Jurkat, Clone E6-1 (cell line): Measurements from ENCODE around the gene C1QTNF5.

Experiments used
- DNase-seq: peaks from one replicate; pipeline ENCODE4 v3.0.0-alpha.2; 2011; ENCODE audit warnings: low read depth, low spot score
- H3K4me3 ChIP-seq: 2 replicates; pipeline ENCODE4 v1.5.1; 2011; ENCODE audit warnings: mild to moderate bottlenecking, low read length, control low read depth, moderate library complexity

The C1QTNF5 gene

DNA sequence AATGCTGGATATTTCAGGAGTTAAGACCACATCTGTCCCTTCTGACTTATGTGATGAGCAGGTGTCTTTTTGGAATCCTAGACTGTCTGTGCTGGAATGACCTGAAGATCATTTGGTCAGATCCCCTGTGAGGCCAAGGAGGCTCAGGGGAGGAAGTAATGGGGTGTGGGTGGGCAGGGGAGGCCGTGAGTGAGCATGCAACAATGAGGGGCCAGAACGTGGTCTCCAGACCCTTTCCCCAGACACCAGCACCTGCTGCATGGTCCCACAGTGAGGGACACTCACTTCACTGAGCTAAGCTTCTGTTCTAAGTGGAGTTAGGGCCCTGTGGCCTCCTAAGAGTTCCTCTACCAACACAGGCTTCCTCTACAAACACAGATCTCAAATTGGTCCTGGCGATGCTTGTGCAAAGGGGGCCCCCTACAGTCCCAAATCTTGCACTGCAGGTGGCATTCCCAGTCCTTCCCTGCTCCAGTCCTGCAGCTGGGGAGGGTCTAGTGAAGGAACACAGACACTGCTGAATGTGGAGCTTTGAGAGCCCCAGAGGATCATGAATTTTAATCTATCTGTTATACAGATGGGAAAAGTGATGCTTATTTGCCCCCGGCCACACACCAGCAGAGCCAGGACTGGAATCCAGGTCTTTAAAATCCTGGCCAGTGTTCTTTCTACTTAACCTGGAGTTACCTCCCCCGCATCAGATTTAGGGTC is 33.4 kb upstream of the C1QTNF5 start:
- no peak overlapping the region for H3K4me3 ChIP-seq
- peak; percentile 24 for DNase-seq

DNA sequence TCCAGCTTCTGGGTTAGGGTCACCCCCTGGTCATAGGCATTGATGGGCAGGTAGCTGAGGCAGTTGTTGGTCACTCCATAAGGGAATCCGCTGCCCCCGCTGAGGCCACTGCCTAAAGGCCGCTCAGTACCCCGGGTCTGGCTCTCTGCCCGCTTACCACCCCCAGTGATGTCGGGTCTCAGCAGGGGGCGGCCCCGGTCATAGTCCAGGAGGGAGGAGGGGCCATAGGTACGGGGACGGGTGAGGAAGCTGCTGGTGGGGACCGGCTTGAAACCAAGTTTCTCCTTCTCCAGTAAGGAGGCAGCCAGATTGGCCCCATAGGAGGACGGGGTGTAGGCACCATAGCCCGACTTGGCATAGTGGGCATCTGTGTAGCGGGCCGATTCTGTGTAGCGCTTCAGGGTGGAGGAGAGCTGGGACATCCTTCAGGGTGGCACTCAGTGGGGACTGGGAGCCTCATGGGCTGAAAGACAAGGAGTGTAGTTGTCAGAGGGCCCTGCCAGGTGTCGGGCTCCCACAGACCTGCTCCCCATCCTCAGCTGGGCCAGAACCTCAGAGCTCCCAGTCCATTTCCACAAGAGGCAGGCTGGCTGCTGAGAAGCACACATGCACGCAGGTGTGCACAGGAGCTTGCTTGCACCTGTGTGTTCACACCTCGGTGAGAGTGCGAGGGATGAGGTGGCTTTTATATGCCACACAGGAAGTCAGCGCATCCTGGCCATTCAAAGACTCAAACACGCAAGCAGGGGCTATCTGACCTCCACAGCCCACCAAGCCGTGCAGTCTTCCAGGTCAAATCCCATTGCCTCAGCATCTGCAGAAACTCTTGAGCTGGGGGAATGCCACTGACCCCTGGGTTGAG is 32.6 kb upstream of the C1QTNF5 start:
- no peak overlapping the region for H3K4me3 ChIP-seq
- no peak for DNase-seq

DNA sequence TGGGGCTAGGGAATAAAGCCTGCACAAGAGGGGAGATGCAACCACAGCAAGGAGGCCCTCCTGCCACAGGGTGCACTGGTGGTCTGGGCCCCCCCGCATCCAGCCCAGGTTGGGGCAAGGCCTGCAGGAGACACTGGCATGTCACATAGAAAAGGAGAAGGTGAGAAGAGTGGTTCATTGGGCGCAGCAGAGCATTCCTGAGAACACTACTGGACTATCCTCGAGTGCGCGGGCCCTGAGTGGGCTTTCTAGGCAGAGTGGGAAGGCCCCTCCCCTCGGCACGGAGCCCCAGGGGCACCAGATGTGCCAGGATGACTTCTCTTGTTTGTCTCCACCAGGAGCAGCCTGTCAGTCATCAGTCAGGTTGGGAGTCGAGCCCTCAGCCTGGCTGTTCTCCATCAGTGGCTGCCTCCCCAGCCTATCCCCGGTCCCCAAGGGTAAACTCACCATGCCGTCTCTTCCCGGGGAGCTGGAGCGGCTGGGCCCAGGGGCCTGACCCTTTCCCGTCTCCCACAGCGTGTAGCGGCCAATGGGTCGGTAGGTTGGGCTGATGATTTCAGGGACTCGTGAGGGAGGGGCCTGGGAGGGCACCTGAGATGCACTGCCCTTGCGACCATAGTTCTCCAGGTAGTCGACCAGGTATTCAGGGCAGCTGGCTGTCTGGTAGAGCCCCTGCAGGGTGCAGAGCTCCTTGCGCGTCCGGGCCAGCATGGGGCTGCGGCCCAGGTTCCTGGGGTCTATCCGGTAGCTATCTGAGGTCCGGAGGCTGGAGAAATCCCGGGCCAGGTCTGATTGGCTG is 31.8 kb upstream of the C1QTNF5 start:
- H3K4me3 ChIP-seq, result no peak overlapping the region
- no peak for DNase-seq

DNA sequence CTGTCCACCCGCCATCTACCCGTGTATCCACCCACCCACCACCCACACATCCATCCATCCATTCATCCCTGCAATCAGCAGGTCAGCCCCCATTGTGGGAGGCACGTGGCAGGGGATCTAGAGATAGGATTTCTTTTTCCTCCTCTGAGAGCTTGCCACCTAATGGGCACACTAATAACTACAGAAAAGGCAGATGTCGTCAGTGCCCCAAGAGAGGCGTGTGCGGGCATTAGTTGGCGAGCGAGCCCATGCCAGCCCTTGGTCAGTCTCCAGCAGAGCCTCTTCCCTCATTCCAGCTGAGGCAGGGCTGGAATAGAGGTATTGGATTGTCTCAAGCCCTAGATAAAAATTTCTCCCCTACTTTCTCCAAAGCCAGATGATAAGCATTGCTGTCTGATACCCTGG is 31.1 kb upstream of the C1QTNF5 start:
- no peak overlapping the region for H3K4me3 ChIP-seq
- DNase-seq, result no peak

DNA sequence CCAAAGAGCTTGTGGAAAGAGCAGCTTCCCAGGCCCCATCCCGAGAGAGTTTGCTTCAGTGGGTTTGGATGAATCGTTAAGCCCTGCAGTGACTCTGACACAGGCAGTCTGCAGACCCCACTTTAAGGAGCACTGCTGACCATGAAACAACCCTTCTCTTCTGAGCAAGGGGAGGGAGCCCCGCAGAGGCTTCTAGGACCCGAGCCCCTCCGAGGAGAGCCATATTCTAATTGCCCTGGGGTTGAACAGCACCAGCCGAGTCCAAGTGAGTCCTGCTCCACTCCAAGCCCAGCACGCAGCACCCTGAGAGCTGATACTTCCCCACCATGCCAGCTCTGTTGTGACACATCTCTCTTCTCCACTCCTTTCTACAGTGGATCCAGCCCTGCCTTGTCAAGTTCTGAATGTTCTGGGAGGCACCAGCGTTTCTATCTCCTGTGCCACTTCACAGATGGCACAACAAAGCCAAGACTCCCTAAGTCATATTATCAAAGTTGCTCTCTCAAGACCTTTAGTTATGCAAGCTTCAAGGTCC is 30.5 kb upstream of the C1QTNF5 start:
- H3K4me3 ChIP-seq, result no peak overlapping the region
- DNase-seq, result no peak

DNA sequence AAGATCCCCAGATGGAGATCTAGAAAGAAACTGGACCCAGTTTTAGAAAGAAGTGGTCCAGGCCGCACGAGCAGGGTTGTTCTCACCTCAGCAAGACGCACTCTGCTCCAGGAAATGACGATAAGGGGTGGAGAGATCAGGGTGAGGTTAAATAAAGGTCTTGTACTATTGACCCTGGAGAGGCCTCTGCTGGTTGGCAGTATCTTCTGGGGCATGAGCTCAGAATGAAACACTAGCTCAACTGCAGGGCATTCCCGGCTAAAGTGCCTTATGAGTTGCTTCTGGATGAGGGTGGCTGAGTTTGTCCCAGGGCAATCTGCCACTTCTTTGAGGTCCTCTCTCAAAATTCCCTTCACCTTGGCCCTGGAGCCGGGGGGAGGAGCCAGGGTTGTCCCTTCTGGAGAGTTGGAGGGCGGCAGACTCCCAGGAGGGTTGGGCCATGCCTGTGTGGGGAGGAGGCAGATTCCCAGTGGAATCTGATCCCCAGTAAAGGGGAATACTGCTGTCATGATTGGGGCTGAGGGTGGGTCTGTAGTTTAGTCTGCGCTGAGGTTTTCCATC is 29.9 kb upstream of the C1QTNF5 start:
- no peak for DNase-seq
- no peak overlapping the region for H3K4me3 ChIP-seq

DNA sequence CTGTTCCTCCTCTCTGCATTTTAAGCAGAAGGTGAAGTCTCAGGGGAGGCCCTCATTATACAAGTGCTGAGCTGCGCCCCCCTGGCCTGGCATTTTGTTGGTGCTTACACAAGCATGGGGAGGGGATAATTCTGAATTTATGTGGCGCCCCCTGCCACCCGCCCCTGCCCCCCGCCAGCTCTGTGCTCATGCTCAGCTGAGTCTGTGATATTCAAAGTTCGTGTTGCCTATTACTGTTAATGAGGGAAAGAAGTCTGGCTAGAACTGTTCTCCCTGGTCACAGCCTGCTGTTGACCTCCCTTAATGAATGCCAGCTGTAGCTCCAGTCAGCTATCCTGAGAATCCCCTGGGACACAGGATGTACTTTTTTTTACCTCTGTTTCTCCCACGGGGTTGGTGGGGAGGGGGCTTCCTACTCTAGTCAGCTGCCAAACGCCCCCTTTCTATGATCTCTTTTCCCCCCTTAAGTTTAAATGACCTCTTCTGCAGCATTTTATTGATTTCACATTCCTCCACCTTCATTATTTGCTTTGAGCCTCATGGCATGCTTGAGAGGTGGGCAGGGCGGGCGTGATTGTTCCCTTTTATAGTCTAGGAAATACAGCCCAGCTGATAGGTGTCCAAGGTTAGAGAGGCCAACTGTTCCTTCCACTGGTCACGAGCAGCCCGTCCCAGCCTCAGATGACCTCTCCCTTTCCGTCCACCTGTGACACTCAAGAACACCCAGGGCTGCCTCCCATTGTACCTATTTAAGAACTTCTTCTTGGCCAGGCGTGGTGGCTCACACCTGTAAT is 28.6 kb upstream of the C1QTNF5 start:
- no peak for DNase-seq
- no peak overlapping the region for H3K4me3 ChIP-seq

DNA sequence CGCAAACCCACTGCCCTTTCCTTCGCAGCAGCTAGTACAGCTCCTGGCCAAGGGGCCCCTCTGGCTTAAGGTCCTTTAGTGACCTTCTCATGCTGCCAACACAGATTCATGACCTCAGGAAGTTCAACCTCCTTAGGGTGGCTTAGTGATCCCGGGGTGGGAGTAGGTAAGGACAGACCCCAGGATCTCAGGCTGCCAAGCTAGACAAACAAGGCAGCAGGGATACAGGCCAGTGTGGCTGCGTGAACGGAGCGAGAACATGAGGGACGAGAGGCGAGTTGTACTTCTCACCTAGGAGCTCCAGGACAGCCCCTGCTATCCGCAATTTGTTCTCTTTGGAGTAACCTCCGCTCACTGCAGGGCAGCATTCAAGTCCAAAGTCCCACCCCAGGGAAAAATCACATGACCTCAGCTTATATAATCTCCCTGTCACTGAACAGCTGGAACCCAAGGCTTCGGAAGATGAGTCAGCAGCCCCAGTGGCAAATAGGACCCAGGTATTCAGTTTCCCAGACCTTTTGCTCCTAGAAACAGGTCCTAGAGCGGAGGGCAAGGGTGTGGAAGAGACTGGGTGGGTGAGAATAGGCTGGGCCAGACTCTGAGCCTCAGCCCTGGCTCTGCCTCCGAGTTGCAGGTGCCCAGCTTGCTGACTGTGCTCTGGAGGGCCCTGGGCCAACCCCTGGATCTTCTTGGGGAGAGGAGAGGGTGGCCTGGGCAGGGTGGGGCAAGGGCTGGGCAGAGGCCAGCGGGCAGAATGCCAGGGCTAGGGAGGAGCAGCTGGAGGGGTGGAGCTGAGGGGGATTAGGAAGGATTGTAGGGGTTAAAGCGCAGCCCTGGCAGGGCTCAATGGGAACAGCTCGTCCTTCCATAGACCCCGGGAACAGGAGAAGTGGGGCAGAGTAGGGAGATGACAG is 27.7 kb upstream of the C1QTNF5 start:
- H3K4me3 ChIP-seq, result no peak overlapping the region
- no peak for DNase-seq

DNA sequence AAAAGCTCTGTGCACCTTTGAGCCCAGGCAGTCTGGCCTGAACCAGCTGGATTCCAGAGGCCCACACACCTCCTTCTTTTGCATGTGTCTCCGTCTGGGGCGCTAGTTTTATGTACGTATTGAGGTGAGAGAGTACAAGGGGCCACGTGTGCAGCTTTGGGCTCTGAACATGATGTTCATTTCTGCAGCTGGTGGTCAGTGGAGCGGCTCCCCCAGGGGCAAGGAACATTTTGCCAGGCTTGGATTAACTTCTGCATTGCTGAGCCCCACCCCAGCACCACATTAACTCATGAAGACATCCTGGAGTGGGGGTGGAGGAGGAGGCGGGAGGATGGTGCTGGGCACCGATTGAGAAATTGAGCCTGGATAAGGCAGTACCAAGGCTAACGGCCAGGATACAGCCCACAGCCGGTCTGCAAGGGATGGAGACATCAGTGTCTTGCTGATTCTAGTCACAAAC is 27.0 kb upstream of the C1QTNF5 start:
- no peak overlapping the region for H3K4me3 ChIP-seq
- no peak for DNase-seq

DNA sequence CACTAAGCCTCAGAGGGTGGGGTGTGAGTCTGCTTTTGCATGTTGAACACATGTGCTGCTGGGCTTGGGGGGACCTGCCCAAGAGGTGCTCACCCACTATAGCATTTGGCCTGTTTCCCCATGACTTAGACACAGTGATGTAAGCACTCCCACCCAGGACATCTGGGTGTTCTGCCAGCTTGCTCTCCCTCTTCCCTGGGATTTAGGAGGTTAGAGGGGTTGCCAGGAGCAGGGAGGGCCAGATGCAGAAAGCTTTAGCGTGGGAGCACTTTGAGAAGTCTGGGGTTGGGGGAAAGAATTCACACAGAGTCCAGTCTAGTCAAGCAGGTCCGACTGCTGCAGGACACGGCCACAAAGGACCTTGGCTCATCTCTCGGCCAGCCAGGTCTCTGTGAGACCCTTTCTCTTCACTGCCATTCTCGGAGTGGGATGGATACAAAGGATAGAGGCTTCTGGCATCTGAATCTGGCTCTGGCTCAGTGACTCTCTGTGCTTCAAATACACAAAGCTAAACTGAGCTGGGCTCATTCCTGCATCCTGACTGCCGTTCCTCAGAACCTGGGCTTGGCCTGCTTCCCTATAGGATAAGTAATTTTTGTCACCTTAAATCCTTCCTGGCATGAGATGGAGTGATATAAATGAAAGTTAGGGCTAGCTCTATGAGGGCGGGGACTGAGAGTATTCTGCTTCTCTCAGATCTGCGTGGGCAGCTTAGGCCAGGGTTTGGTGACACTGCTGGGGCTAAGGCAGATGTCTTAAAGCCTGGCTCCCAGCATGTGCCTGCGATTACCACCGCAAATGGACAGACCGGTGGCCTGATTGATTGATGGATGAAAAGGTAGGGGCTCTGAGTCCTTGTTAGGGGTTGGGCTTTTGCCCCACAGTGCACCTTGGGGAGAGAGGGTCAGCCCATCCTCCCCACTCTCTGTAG is 26.3 kb upstream of the C1QTNF5 start:
- no peak overlapping the region for H3K4me3 ChIP-seq
- DNase-seq, result no peak

DNA sequence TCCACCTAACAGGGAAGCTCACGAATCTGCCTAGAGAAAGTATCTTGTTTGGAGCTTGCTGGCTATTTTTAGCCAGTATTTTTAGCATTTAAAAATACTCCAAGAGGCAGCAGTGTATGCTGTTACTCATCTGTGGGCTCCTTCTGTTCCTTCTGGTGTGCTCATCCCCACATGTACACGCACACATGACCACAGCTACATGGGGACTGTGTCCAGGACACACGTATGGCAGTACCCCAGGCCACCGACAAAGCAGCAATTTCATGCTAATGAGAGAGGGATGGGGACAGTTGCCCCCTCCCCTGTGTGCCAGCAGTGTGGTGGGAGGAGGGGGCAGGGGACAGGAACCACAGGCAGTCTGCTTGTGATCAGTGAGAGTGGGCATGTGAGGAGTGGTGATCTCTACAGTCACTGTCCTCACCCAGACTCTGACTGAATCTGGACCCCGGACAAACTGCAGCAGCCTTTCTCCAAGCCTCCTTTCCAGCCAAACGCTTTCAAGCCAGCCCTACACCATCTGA is 24.4 kb upstream of the C1QTNF5 start:
- H3K4me3 ChIP-seq, result no peak overlapping the region
- DNase-seq, result no peak

DNA sequence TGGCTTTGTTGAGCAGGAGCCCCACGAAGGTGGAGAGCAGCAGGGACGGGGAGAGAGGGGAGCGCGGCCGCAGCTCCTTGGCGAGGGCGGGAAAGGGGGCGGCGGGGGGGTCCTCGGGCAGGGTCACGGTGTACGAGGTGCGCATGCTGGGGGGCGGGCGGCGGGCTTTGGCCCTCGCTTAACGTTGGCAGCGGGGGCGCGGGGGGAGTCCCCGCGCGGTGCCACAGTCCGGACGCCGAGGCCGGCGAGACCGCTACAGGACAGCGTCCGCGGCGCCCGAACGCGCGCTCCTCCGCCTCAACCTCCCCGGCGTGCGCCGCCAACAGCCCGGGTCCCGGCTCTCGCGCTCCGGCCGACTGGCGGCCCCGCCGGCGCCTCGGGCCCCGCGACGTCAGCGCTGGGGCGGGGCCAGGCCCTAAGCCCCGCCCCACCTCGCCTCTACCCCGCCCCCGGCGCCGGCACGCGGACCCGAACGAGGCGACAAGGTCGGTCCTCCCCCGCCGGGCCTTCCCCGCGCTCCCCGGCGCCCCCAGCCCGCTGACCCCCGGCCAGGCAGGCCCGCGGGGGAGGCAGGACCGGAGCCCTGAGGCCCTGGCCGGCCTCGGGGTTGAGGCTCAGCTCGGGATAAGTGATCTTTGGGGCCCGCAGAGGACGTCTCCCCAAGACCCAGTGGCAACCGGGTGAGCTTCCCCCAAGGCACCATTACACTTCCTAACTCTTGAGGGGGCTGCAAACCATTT is 23.3 kb upstream of the C1QTNF5 start:
- no peak for DNase-seq
- H3K4me3 ChIP-seq, result no peak overlapping the region

DNA sequence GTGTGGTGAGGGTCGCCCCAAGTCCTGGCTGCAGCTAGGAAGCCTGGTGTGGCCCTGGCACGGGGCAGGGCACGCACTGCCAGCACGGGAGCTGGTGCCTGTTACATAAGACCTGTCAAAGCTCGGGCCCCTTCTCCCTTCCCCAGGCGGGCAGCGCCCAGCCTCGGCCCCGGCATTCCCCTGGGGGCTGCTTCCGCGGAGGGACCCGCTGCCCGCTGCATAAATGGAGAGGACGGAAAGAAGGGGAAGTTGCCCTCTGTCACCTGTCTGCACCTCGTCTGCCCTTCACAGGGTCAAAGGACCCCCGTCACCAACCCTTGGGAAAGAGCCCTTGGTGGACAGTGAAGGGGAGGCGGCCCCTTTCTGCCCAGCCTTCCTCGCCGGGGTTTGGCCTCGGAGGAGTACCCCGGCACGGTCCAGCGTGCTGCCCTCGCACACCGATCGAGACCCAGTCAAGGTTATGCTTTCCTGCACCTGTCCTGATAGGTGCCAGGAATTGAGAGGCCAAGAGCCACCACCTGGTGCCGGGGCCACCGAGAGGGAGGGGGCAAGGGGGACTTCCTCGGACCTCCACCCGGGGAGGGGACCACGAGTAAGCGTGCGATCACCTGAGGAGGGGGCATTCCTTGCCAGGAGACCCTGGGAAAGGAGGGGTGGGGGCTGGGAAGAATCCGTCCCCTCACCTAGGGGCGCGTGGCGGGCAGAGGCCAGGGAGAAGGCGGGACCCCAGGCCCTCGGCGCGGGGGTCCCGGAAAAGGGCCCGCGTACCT is 22.6 kb upstream of the C1QTNF5 start:
- H3K4me3 ChIP-seq, result no peak overlapping the region
- DNase-seq, result no peak

DNA sequence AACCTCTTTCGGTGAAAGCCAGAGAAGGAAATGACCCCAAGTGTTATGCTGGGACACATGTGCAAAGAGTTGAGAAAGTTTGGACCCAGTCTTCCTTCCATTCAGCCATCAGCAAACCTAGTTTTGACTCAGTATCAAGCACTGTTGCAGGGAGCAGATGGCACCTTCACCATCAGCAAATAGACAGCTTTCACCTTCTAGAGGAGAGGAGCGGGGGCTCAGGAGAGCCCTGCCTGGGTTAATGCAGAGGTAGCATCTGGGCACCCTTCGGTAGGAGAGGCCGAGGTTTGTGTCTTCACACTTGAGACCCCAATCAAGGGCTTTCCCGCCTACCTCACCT is 22.0 kb upstream of the C1QTNF5 start:
- DNase-seq, result no peak
- no peak overlapping the region for H3K4me3 ChIP-seq
